Mesenchymal stem cell (in vitro differentiated cells and primary cell): ENCODE measurements around the gene RNFT2.
A peak's percentile ranks its signal among the peaks of the same experiment; 100 is the strongest.

Experiments
- DNase-seq: peaks from one replicate; pipeline ENCODE4 v3.0.0-alpha.2; 2013
- H2AFZ ChIP-seq: one replicate; pipeline ENCODE4 v1.6.1; 2013; ENCODE audit warnings: low read depth, mild to moderate bottlenecking, control low read depth, inconsistent platforms, low read length, moderate library complexity
- H2AK5ac ChIP-seq: 2 replicates; pipeline ENCODE4 v1.6.1; 2013; ENCODE audit warnings: low read length, moderate library complexity, mild to moderate bottlenecking, inconsistent platforms; ENCODE audit not compliant: severe bottlenecking
- H2BK120ac ChIP-seq: one replicate; pipeline ENCODE4 v1.6.1; 2013; ENCODE audit warnings: low read depth, mild to moderate bottlenecking, inconsistent platforms, low read length, moderate library complexity
- H2BK12ac ChIP-seq, 2 experiments: one replicate each; pipeline ENCODE4 v1.6.1; 2013; ENCODE audit warnings: inconsistent platforms in 2 of 2, low read length in 2 of 2, mild to moderate bottlenecking in 2 of 2, moderate library complexity in 2 of 2, control low read depth in 1 of 2
- H2BK15ac ChIP-seq: one replicate; pipeline ENCODE4 v1.6.1; 2013; ENCODE audit warnings: mild to moderate bottlenecking, low read depth, inconsistent platforms; ENCODE audit not compliant: poor library complexity, severe bottlenecking
- H2BK5ac ChIP-seq: 2 replicates; pipeline ENCODE4 v1.6.1; 2013; ENCODE audit warnings: low read depth, mild to moderate bottlenecking, low read length, control low read depth, inconsistent platforms; ENCODE audit not compliant: poor library complexity, severe bottlenecking
- H3K14ac ChIP-seq, 2 experiments: one replicate each; pipeline ENCODE4 v1.6.1; 2013; ENCODE audit warnings: inconsistent platforms in 2 of 2, low read length in 2 of 2, control low read depth in 1 of 2, mild to moderate bottlenecking in 1 of 2, moderate library complexity in 1 of 2
- H3K18ac ChIP-seq, 2 experiments: one replicate each; pipeline ENCODE4 v1.6.1; 2013; ENCODE audit warnings: inconsistent platforms in 2 of 2, low read length in 2 of 2, control low read depth in 1 of 2, low read depth in 1 of 2, mild to moderate bottlenecking in 1 of 2
- H3K23ac ChIP-seq, 2 experiments: one replicate each; pipeline ENCODE4 v1.6.1; 2013; ENCODE audit warnings: inconsistent platforms in 2 of 2, low read length in 2 of 2, mild to moderate bottlenecking in 2 of 2, moderate library complexity in 2 of 2, control low read depth in 1 of 2
- H3K27ac ChIP-seq: 2 replicates; pipeline ENCODE4 v1.5.1; 2013; ENCODE audit warnings: mild to moderate bottlenecking, moderate library complexity, low read length, control low read depth, inconsistent platforms; ENCODE audit not compliant: poor library complexity, severe bottlenecking
- H3K27me3 ChIP-seq, 2 experiments: 2 replicates each; pipeline versions ENCODE4 v1.6.1 to v1.7.0; 2013; ENCODE audit warnings: low read length in 2 of 2, mild to moderate bottlenecking in 2 of 2, moderate library complexity in 2 of 2, control low read depth in 1 of 2, inconsistent platforms in 1 of 2; ENCODE audit not compliant: control insufficient read depth in 1 of 2, insufficient read depth in 1 of 2
- H3K36me3 ChIP-seq, 2 experiments: 2 replicates each; pipeline versions ENCODE4 v1.6.1 to v1.7.0; 2013; ENCODE audit warnings: low read length in 2 of 2, control low read depth in 1 of 2, inconsistent platforms in 1 of 2, low read depth in 1 of 2, mild to moderate bottlenecking in 1 of 2; ENCODE audit not compliant: insufficient read depth in 2 of 2, control insufficient read depth in 1 of 2
- H3K4ac ChIP-seq, 2 experiments: one replicate each; pipeline ENCODE4 v1.6.1; 2013; ENCODE audit warnings: inconsistent platforms in 2 of 2, low read length in 2 of 2, mild to moderate bottlenecking in 2 of 2, moderate library complexity in 2 of 2, control low read depth in 1 of 2, low read depth in 1 of 2
- H3K4me1 ChIP-seq: 2 replicates; pipeline ENCODE4 v1.6.1; 2013; ENCODE audit warnings: low read depth, low read length, control low read depth; ENCODE audit not compliant: control insufficient read depth, insufficient read depth
- H3K4me2 ChIP-seq: 2 replicates; pipeline ENCODE4 v1.6.1; 2013; ENCODE audit warnings: low read length, mild to moderate bottlenecking, inconsistent platforms; ENCODE audit not compliant: poor library complexity, severe bottlenecking
- H3K4me3 ChIP-seq, 2 experiments: 2 replicates each; pipeline versions ENCODE4 v1.5.1 to v1.7.0; 2013; ENCODE audit warnings: low read length in 2 of 2, mild to moderate bottlenecking in 2 of 2, control low read depth in 1 of 2, low read depth in 1 of 2; ENCODE audit not compliant: insufficient read depth in 1 of 2
- H3K79me1 ChIP-seq: replicated peaks from 2 replicates; pipeline ENCODE4 v1.6.1; 2013; ENCODE audit warnings: mild to moderate bottlenecking, control low read depth, low read length, inconsistent platforms; ENCODE audit not compliant: poor library complexity, severe bottlenecking
- H3K9ac ChIP-seq: 2 replicates; pipeline ENCODE4 v1.7.0; 2013; ENCODE audit warnings: mild to moderate bottlenecking, low read length, moderate library complexity
- H3K9me3 ChIP-seq: 2 replicates; pipeline ENCODE4 v1.7.0; 2013; ENCODE audit warnings: mild to moderate bottlenecking, low read length; ENCODE audit not compliant: control insufficient read depth
- H4K8ac ChIP-seq: one replicate; pipeline ENCODE4 v1.6.1; 2013; ENCODE audit warnings: inconsistent platforms, mild to moderate bottlenecking, low read length, moderate library complexity
- H4K91ac ChIP-seq: one replicate; pipeline ENCODE4 v1.6.1; 2013; ENCODE audit warnings: mild to moderate bottlenecking, low read length, inconsistent platforms
- WGBS: methylation state at CpG from one replicate; pipeline ENCODE4 v1.1.7; 2013; ENCODE audit warnings: mixed read lengths; 5-methylcytosine and 5-hydroxymethylcytosine counted together

Gene RNFT2

DNA sequence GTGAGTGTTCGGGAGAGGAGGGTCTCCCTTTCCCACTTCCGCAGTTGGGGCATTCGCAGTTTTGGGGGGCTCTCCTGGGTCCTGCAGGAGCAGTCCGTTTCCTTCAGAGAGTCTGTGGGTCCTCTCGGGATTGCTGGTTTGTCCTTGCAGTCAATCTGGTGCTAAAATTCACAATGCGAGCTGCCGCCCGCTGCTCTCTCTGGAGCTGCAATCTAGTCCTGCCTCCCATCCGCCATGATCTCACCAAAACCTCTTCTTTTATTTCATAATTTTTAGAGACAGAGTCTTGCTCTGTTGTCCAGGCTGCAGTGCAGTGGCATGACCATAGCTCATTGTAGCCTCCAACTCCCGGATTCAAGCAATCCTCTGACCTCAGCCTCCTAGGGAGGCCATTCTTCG, 22.5 kb downstream of the RNFT2 start:
- Histone ChIP-seq H4K8ac (no peak overlapping the region), H2AK5ac (no peak overlapping the region)

DNA sequence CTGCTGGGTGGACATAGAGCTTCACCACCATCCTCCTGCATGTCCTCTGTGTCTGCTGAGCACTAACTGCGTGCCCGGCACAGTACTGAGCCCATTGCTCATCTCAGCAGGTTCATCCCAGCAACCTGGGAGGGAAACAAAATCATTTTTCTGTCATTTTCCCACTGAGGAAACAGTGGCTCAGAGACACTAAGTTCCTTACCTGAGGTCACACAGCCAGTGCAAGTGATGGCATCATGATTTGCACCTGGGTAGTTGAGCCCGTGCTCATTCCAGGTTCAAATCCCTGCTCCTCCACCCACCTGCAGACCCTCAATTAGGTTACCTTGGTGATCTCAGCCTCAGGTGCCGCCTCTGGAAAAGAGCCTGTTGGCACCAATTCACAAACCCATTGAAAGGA, 23.4 kb downstream of the RNFT2 start:
- Histone ChIP-seq H3K36me3 (peaks cover 0 to 6% of the 10 kb centered on the region in 2 experiments), H2AK5ac (no peak overlapping the region), H3K27me3 (peaks cover 0 to 6% of the 10 kb centered on the region in 2 experiments), H3K4me2 (no peak overlapping the region), H3K23ac (no peak overlapping the region), H2BK12ac (no peak overlapping the region), H3K18ac (no peak overlapping the region), H3K9ac (no peak overlapping the region), H2BK120ac (no peak overlapping the region), H4K8ac (no peak overlapping the region), H3K4me3 (no peak overlapping the region), H3K27ac (no peak overlapping the region), H3K79me1 (no peaks in the 10 kb centered on the region), H3K14ac (no peak overlapping the region), H2BK5ac (no peak overlapping the region), H3K4me1 (no peaks in the 10 kb centered on the region), H2BK15ac (no peak overlapping the region), H2AFZ (no peak overlapping the region), H3K9me3 (no peaks in the 10 kb centered on the region), H3K4ac (no peak overlapping the region), H4K91ac (no peak overlapping the region)
- 95% methylated on average over 3 of the region's 4 CpGs for WGBS
- DNase-seq = no peak

More for the DNA sequence above, 22.5 kb downstream of the RNFT2 start:
- Histone ChIP-seq H3K4me3 (no peak overlapping the region), H3K9me3 (no peaks in the 10 kb centered on the region), H3K9ac (no peak overlapping the region), H4K91ac (no peak overlapping the region), H3K4ac (no peak overlapping the region), H2BK120ac (no peak overlapping the region), H3K18ac (no peak overlapping the region), H2BK15ac (no peak overlapping the region), H3K79me1 (no peaks in the 10 kb centered on the region), H3K4me1 (no peaks in the 10 kb centered on the region), H2AFZ (no peak overlapping the region), H3K23ac (no peak overlapping the region), H2BK12ac (no peak overlapping the region), H3K36me3 (peaks cover 0 to 6% of the 10 kb centered on the region in 2 experiments), H3K27ac (no peak overlapping the region), H2BK5ac (no peak overlapping the region), H3K27me3 (peaks cover 0 to 6% of the 10 kb centered on the region in 2 experiments), H3K4me2 (no peak overlapping the region), H3K14ac (no peak overlapping the region)
- WGBS = 98% methylated on average over 11 of the region's 11 CpGs
- DNase-seq = no peak

DNA sequence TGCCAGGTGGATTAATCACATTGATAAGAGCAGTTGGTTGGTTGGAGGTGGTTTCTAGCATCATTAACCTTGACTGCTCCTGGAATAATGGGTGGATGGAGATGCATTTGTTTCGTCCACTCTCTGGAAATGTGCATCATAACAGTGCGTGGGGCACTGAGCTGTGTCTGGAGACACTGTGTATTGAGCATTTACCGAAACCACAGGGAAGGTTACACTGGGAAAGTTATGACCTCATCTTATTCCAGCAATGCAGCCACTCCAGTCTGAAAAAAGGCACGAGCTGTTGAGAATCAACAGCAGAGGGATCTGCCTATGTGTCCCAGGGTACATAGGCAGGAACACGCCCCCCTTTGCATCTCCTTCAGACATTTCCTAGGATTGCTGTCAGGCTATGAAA, 27.2 kb downstream of the RNFT2 start:
- Histone ChIP-seq H3K27me3 (peaks cover 0 to 3% of the 10 kb centered on the region in 2 experiments), H2BK12ac (no peak overlapping the region), H3K4me2 (no peak overlapping the region), H3K4me3 (no peak overlapping the region), H3K9me3 (no peaks in the 10 kb centered on the region), H2BK5ac (no peak overlapping the region), H3K4me1 (no peaks in the 10 kb centered on the region), H2AK5ac (no peak overlapping the region), H2BK15ac (no peak overlapping the region), H3K18ac (no peak overlapping the region), H3K79me1 (no peaks in the 10 kb centered on the region), H3K36me3 (peaks cover 0 to 6% of the 10 kb centered on the region in 2 experiments), H3K23ac (no peak overlapping the region), H3K4ac (no peak overlapping the region), H4K91ac (no peak overlapping the region), H3K14ac (no peak overlapping the region), H3K9ac (no peak overlapping the region), H2BK120ac (no peak overlapping the region), H3K27ac (no peak overlapping the region), H2AFZ (no peak overlapping the region), H4K8ac (no peak overlapping the region)
- WGBS = 81% methylated on average over 5 of the region's 5 CpGs
- peak; percentile 4 for DNase-seq

DNA sequence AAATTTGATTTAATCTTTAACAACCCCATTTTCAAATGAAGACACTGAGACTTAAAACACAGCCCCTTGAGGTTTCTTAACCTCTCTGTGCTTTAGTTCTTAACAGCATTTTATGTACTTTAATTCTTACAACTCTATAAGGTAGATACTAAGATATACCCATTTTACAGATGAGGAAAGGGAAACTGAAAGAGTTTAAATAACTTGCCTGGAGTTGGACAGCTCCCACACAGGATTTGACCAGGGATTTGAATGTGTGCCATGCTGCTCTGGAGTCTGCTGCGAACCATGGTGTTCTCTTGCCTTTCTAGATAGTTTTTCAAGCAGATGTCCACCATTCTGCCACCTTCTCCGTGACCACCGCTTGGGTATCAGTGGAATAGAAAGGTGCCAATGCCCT, 28.2 kb downstream of the RNFT2 start:
- Histone ChIP-seq H3K4me3 (no peak overlapping the region), H3K9ac (no peak overlapping the region), H4K91ac (no peak overlapping the region), H3K27ac (no peak overlapping the region), H2AK5ac (no peak overlapping the region), H3K36me3 (peaks cover 0 to 5% of the 10 kb centered on the region in 2 experiments), H2BK120ac (no peak overlapping the region), H3K4me1 (no peaks in the 10 kb centered on the region), H3K23ac (no peak overlapping the region), H3K79me1 (no peaks in the 10 kb centered on the region), H2BK5ac (no peak overlapping the region), H4K8ac (no peak overlapping the region), H3K4me2 (no peak overlapping the region), H2AFZ (no peak overlapping the region), H3K18ac (no peak overlapping the region), H2BK12ac (no peak overlapping the region), H3K14ac (no peak overlapping the region), H3K4ac (no peak overlapping the region), H3K27me3 (no peaks in the 10 kb centered on the region), H2BK15ac (no peak overlapping the region), H3K9me3 (no peaks in the 10 kb centered on the region)
- WGBS = 95% methylated on average over 3 of the region's 3 CpGs
- DNase-seq = no peak
